Skeletal muscle tissue (tissue), 4 donors: ENCODE measurements around the gene DYRK1A. TPM values are rescaled to one million over a fixed set of nuclear protein-coding genes. Genes with fewer than 3 reads are reported as not detected.

Experiments used
- H3K27ac ChIP-seq: one replicate; pipeline ENCODE4 v1.7.0; 2013; ENCODE audit warnings: mild to moderate bottlenecking, low read depth, low read length, inconsistent platforms
- H3K27me3 ChIP-seq, 3 donors: one replicate each; pipeline ENCODE4 v1.7.0; 2013; ENCODE audit warnings: low read length in 3 of 3; ENCODE audit not compliant: control insufficient read depth in 3 of 3, insufficient read depth in 3 of 3
- H3K36me3 ChIP-seq, 3 donors: one replicate each; pipeline ENCODE4 v1.7.0; 2013; ENCODE audit warnings: low read length in 3 of 3; ENCODE audit not compliant: control insufficient read depth in 3 of 3, insufficient read depth in 3 of 3
- H3K4me1 ChIP-seq, 3 donors: one replicate each; pipeline ENCODE4 v1.7.0; 2013; ENCODE audit warnings: low read length in 3 of 3, mild to moderate bottlenecking in 3 of 3; ENCODE audit not compliant: control insufficient read depth in 3 of 3, insufficient read depth in 3 of 3
- H3K4me3 ChIP-seq, 3 donors: one replicate each; pipeline ENCODE4 v1.7.0; 2013; ENCODE audit warnings: low read length in 3 of 3
- H3K9ac ChIP-seq, 3 donors: one replicate each; pipeline ENCODE4 v1.7.0; 2013; ENCODE audit warnings: low read length in 3 of 3, mild to moderate bottlenecking in 3 of 3, moderate library complexity in 2 of 3, low read depth in 1 of 3
- H3K9me3 ChIP-seq, 3 donors: one replicate each; pipeline ENCODE4 v1.7.0; 2013; ENCODE audit warnings: low read length in 3 of 3; ENCODE audit not compliant: control insufficient read depth in 3 of 3
- total RNA-seq: library from RNA; depleted of rRNA; stranded (reverse); fragments of >200 nt; gene quantifications from one replicate; pipeline ENCODE4 v1.2.3, GENCODE V29; 2014
- donor health status: Osteomylitis.

Gene DYRK1A
- total RNA-seq, 1 donor from 2014 or later: 104 TPM

- Histone ChIP-seq H3K4me1 (peaks cover 14 to 46% (median 44%) of the 10 kb centered on the region in 3 donors), H3K4me3 (peak overlapping the region in 1 of 3 donors; percentile 35), H3K27me3 (no peaks in the 10 kb centered on the region), H3K36me3 (no peaks in the 10 kb centered on the region), H3K9me3 (no peaks in the 10 kb centered on the region), H3K27ac (peak overlapping the region; percentile 51), H3K9ac (peak overlapping the region in 1 of 3 donors; percentile 16)
Measured at GRCh38 chr21:37557261-37557950, 190.8 kb downstream of the DYRK1A start.

- H3K9ac ChIP-seq: no peak overlapping the region
- no peak overlapping the region for H3K4me3 ChIP-seq
- no peaks in the 10 kb centered on the region for H3K36me3 ChIP-seq
- H3K4me1 ChIP-seq: peaks cover 15 to 45% (median 39%) of the 10 kb centered on the region in 3 donors
- no peak overlapping the region for H3K27ac ChIP-seq
- no peaks in the 10 kb centered on the region for H3K9me3 ChIP-seq
- H3K27me3 ChIP-seq: no peaks in the 10 kb centered on the region
Measured at GRCh38 chr21:37558676-37559211, 192.2 kb downstream of the DYRK1A start.

- Histone ChIP-seq H3K4me3 (no peak overlapping the region), H3K27me3 (no peaks in the 10 kb centered on the region), H3K27ac (no peak overlapping the region), H3K4me1 (peaks cover 30 to 60% (median 49%) of the 10 kb centered on the region in 3 donors), H3K9me3 (no peaks in the 10 kb centered on the region), H3K9ac (no peak overlapping the region), H3K36me3 (no peaks in the 10 kb centered on the region)
Measured at GRCh38 chr21:37560385-37560784, 193.8 kb downstream of the DYRK1A start.

GRCh38 chr21:37561506-37561905 is 194.9 kb downstream of the DYRK1A start:
- no peaks in the 10 kb centered on the region for H3K27me3 ChIP-seq
- H3K9me3 ChIP-seq: no peaks in the 10 kb centered on the region
- peaks cover 23 to 53% (median 47%) of the 10 kb centered on the region in 3 donors for H3K4me1 ChIP-seq
- H3K9ac ChIP-seq: no peak overlapping the region
- H3K36me3 ChIP-seq: no peaks in the 10 kb centered on the region
- no peak overlapping the region for H3K4me3 ChIP-seq
- H3K27ac ChIP-seq: no peak overlapping the region

GRCh38 chr21:37561941-37562919 is 195.7 kb downstream of the DYRK1A start:
- H3K4me3 ChIP-seq: no peak overlapping the region

GRCh38 chr21:37562920-37563640 is 196.5 kb downstream of the DYRK1A start:
- H3K36me3 ChIP-seq: no peaks in the 10 kb centered on the region
- no peaks in the 10 kb centered on the region for H3K27me3 ChIP-seq
- peak overlapping the region; percentile 97 for H3K27ac ChIP-seq

More at GRCh38 chr21:37561941-37562919, 195.7 kb downstream of the DYRK1A start:
- peak overlapping the region; percentile 97 for H3K27ac ChIP-seq
- no peaks in the 10 kb centered on the region for H3K9me3 ChIP-seq
- H3K27me3 ChIP-seq: no peaks in the 10 kb centered on the region
- H3K4me1 ChIP-seq: peaks cover 28 to 55% (median 50%) of the 10 kb centered on the region in 3 donors
- peak overlapping the region in 1 of 3 donors; percentile 96 for H3K9ac ChIP-seq
- H3K36me3 ChIP-seq: no peaks in the 10 kb centered on the region

GRCh38 chr21:37563641-37564340 is 197.2 kb downstream of the DYRK1A start:
- Histone ChIP-seq H3K9ac (peak overlapping the region; percentile 95 to 99 (median 96)), H3K27ac (peak overlapping the region; percentile 97), H3K9me3 (no peaks in the 10 kb centered on the region), H3K4me3 (peak overlapping the region; percentile 91 to 97 (median 96)), H3K27me3 (no peaks in the 10 kb centered on the region), H3K4me1 (peaks cover 32 to 63% (median 57%) of the 10 kb centered on the region in 3 donors), H3K36me3 (no peaks in the 10 kb centered on the region)

More at GRCh38 chr21:37562920-37563640, 196.5 kb downstream of the DYRK1A start:
- Histone ChIP-seq H3K9ac (peak overlapping the region; percentile 94 to 99 (median 96)), H3K4me3 (peak overlapping the region; percentile 91 to 97 (median 96)), H3K4me1 (peaks cover 32 to 57% (median 53%) of the 10 kb centered on the region in 3 donors), H3K9me3 (no peaks in the 10 kb centered on the region)

GRCh38 chr21:37564341-37564923 is 197.9 kb downstream of the DYRK1A start:
- H3K27ac ChIP-seq: peak overlapping the region; percentile 97
- no peaks in the 10 kb centered on the region for H3K36me3 ChIP-seq
- peak overlapping the region; percentile 95 to 99 (median 96) for H3K9ac ChIP-seq
- peak overlapping the region; percentile 91 to 97 (median 96) for H3K4me3 ChIP-seq
- H3K27me3 ChIP-seq: no peaks in the 10 kb centered on the region
- peaks cover 32 to 63% (median 57%) of the 10 kb centered on the region in 3 donors for H3K4me1 ChIP-seq
- no peaks in the 10 kb centered on the region for H3K9me3 ChIP-seq
